Measurements from ENCODE around the gene PAX5.
A peak's percentile ranks its signal among the peaks of the same experiment; 100 is the strongest.
"Not testable (repeated sequence)": the region's sequence is repeated elsewhere in the genome, so short reads cannot be mapped to it uniquely, and the experiment has no call there.

PAX5 gene

DNA sequence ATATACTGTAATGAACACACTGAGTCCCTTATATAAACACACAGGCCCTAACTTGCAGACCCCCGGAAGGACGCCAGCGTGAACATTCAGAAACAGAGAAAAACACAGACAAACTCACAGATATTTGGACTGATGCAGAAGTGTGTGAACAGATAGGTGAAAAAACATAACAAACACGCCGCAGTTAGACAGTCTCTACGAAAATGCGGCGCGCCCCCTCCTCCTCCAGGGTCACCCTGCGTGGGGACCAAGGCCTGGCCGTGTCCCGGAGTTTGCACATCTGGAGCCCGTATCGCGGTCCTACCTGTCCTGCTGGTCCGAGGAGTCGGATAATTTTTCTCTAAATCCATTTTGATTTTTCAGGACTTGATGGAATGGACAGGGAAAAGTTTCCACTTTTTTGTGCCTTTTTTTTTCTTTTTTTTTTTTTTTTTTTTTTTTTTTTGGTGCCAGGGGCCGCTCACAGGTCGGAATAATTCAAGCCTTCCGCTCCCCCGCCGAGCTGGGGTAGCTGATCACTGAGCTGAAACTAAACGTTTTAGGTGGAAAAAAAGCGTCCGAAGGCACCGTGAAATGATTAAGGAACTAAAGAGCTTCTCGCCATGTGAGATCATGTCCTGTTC is at the start of gene PAX5:
Gene PAX5 (minus strand): TSS at position 587 of the 623 bp plus-strand sequence. CDS start 237 bp downstream, at position 350.
- H3K4me1 ChIP-seq (ENCODE audit: insufficient read depth, low read length): peaks cover 15% of the 10 kb centered on the region
- no peak within 1 kb of the TSS for H3K27ac ChIP-seq (ENCODE audit: low read length)
- H3K27me3 ChIP-seq (ENCODE audit: insufficient read depth, low read length): peaks cover 100% of the 10 kb centered on the region
- H3K4me3 ChIP-seq (ENCODE audit: low read length): peak within 1 kb of the TSS; percentile 75
- no peak within 1 kb of the TSS for H3K9ac ChIP-seq (ENCODE audit: low read depth, low read length)
- peaks cover under 1% of the 10 kb centered on the region; the same call in 1 of the 2 replicates for H3K9me3 ChIP-seq (ENCODE audit: insufficient read depth, low read depth, low read length)
- H3K36me3 ChIP-seq (ENCODE audit: insufficient read depth, low read depth, low read length): no peaks in the 10 kb centered on the region

DNA sequence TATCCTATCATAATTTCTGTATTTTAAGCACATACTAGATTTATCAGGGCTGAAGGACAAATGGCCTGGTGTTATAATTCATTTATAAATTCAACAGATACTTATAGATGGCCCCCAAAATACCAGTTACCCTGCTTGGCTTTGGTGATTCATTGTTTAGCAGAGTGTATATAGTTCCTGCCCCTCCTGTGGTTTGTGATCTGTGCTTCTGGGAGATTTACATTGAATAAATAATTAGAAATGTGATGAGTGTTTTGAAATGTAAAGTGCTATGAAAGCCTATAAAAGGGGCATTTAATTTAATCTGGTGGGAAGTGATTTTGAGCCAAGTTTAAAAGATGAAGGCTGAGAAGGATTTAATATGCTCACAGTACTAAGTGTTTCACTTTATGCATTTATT is 49.6 kb upstream of the PAX5 start:
- Histone ChIP-seq H3K36me3 (ENCODE audit: insufficient read depth, low read depth, low read length) (peaks cover 25% of the 10 kb centered on the region), H3K4me1 (ENCODE audit: insufficient read depth, low read length) (no peaks in the 10 kb centered on the region), H3K9me3 (ENCODE audit: insufficient read depth, low read depth, low read length) (0 out of 2 replicates have a peak, but pooled peaks cover 5% of the 10 kb centered on the region), H3K9ac (ENCODE audit: low read depth, low read length) (no peak overlapping the region), H3K27ac (ENCODE audit: low read length) (no peak overlapping the region), H3K4me3 (ENCODE audit: low read length) (no peak overlapping the region), H3K27me3 (ENCODE audit: insufficient read depth, low read length) (peaks cover 8% of the 10 kb centered on the region)

DNA sequence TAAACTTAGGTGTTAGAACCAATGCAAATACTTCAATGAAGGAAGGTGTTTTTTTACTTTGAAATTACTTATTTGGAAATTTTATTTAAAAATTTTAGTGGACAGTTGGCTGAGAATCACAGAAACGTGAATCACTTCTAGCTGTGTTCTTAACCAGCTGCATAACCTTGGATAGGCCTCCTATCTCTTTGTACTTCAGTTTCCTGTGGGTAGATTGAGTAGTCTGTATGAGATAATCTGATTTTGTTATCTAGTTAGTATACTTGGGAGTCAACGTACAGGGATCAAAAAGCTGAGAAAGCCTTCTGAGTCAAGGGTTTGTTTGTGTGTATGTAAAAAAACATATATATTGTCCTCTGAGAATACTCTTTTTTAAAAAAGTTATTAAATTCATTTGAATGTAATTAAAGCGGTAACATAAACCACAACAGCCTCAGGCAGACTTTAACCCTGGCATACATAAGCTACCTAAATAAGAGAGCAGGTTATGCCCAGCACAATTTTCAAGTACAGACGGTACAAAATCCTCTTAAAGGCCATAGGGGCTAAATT is 48.2 kb upstream of the PAX5 start:
- H3K27ac ChIP-seq (ENCODE audit: low read length): no peak overlapping the region
- no peak overlapping the region for H3K4me3 ChIP-seq (ENCODE audit: low read length)
- H3K36me3 ChIP-seq (ENCODE audit: insufficient read depth, low read depth, low read length): peaks cover 12% of the 10 kb centered on the region
- H3K4me1 ChIP-seq (ENCODE audit: insufficient read depth, low read length): no peaks in the 10 kb centered on the region
- H3K9me3 ChIP-seq (ENCODE audit: insufficient read depth, low read depth, low read length): 0 out of 2 replicates have a peak, but pooled peaks cover 5% of the 10 kb centered on the region
- H3K9ac ChIP-seq (ENCODE audit: low read depth, low read length): no peak overlapping the region
- peaks cover 11% of the 10 kb centered on the region for H3K27me3 ChIP-seq (ENCODE audit: insufficient read depth, low read length)

DNA sequence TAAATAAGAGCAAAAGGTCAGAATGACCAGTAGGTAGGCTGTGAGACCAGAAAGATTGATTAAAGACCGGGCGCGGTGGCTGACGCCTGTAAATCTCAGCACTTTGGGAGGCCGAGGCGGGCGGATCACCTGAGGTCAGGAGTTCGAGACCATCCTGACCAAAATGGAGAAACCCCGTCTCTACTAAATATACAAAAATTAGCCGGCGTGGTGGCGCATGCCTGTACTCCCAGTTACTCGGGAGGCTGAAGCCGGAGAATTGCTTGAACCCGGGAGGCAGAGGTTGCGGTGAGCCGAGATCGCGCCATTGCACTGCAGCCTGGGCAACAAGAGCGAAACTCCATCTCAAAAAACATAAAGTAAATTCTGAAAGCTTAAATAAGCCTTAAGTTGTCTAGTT is 47.4 kb upstream of the PAX5 start:
- H3K27ac ChIP-seq (ENCODE audit: low read length); H3K36me3 ChIP-seq (ENCODE audit: insufficient read depth, low read depth, low read length); H3K4me1 ChIP-seq (ENCODE audit: insufficient read depth, low read length); H3K9ac ChIP-seq (ENCODE audit: low read depth, low read length); H3K9me3 ChIP-seq (ENCODE audit: insufficient read depth, low read depth, low read length): not testable (repeated sequence)
- H3K4me3 ChIP-seq (ENCODE audit: low read length): peak overlapping the region; percentile 79; the same call in 1 of the 2 replicates
- peaks cover 11% of the 10 kb centered on the region for H3K27me3 ChIP-seq (ENCODE audit: insufficient read depth, low read length)

DNA sequence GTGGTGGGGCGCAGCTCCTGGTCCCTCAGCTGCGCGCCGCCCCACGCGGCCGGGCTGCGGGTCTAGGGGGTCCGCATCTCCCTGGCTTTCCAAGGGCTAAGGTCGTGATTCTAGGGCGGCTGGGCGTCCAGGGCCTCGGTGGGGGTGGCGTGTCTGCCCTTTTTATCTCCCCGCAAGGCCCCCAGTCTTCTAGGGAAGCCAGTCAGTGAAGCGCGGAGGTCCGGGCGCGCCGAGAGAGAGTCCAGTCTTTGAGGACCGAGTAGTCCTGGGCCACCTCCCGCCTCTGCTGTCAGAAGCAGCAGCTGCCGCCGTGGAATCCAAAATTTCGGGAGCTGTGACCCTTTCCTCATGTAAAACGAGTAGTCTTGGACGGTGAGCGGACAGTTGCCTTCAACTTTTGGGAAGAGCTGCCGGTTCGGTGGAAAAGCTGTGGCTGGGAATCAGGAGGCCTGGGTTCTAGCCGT is 46.1 kb upstream of the PAX5 start:
- not testable (repeated sequence) for H3K4me1 ChIP-seq (ENCODE audit: insufficient read depth, low read length); H3K27ac ChIP-seq (ENCODE audit: low read length); H3K9me3 ChIP-seq (ENCODE audit: insufficient read depth, low read depth, low read length); H3K36me3 ChIP-seq (ENCODE audit: insufficient read depth, low read depth, low read length)
- H3K4me3 ChIP-seq (ENCODE audit: low read length): peak overlapping the region; percentile 79
- peak overlapping the region; percentile 83; the same call in 1 of the 2 replicates for H3K9ac ChIP-seq (ENCODE audit: low read depth, low read length)
- H3K27me3 ChIP-seq (ENCODE audit: insufficient read depth, low read length): peaks cover 11% of the 10 kb centered on the region

DNA sequence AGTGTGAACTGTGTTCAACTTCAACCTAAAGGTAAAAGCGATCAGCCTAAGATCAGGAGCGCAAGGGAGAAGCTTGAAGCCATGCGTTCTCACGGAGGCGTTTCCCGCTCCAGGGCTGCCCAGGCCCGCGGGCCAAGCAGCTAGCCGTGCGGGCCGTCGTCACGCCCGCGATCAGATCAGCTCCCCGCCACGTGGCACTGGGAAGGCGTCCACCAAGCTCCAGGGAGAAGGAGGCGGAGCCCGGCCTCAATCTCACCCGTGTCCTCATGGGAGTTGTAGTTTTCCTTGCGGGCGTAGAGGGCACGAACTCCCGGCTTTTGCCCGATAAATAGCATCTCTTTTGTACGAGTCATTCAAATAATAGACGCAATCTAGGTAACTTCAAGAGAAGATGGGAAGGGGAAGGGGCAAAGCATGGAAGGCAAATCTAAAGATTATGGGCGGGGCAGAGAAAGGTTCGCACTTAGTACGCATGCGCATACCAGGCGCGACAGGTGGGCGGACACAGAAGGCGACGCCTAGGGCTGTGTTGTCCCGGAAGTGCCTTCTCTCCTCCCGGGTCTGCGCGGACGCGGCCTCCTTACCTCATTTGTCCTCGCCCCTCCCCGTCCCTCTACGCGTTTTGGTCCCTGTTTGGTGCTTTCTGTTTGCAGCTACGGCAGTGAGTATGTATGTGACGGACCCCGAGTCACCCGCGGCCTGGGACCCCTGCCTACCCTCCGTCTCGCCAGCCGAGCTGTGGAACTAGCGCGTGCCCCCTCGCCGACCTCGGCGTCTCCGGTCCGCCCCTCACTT is 45.5 kb upstream of the PAX5 start:
- H3K27me3 ChIP-seq (ENCODE audit: insufficient read depth, low read length): peaks cover 11% of the 10 kb centered on the region
- 0 out of 2 replicates have a peak, but pooled peaks cover 5% of the 10 kb centered on the region for H3K9me3 ChIP-seq (ENCODE audit: insufficient read depth, low read depth, low read length)
- no peaks in the 10 kb centered on the region for H3K4me1 ChIP-seq (ENCODE audit: insufficient read depth, low read length)
- H3K27ac ChIP-seq (ENCODE audit: low read length): no peak overlapping the region
- H3K4me3 ChIP-seq (ENCODE audit: low read length): peak overlapping the region; percentile 79
- no peaks in the 10 kb centered on the region for H3K36me3 ChIP-seq (ENCODE audit: insufficient read depth, low read depth, low read length)
- H3K9ac ChIP-seq (ENCODE audit: low read depth, low read length): peak overlapping the region; percentile 83; the same call in 1 of the 2 replicates

DNA sequence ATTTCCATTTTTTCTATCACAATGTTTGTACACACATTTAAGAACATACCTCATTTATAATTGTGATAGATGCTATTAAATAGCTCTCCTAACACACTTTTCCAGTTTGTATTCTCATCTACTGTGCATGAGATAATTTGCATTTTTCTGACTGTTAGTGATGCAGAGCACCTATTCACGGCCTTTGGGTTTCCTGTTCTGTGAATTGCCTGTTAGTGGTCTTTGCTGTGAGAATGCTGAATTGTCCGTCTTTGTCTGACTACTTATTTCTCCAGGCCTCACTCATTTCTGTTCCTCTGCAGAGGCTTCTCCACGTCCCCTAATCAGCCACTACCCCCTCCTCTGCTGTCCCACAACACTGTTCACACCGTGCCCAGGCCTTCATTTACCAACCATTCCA is 40.7 kb upstream of the PAX5 start:
- H3K9me3 ChIP-seq (ENCODE audit: insufficient read depth, low read depth, low read length); H3K27ac ChIP-seq (ENCODE audit: low read length); H3K4me1 ChIP-seq (ENCODE audit: insufficient read depth, low read length); H3K9ac ChIP-seq (ENCODE audit: low read depth, low read length); H3K4me3 ChIP-seq (ENCODE audit: low read length); H3K36me3 ChIP-seq (ENCODE audit: insufficient read depth, low read depth, low read length): not testable (repeated sequence)
- H3K27me3 ChIP-seq (ENCODE audit: insufficient read depth, low read length): peaks cover 11% of the 10 kb centered on the region

DNA sequence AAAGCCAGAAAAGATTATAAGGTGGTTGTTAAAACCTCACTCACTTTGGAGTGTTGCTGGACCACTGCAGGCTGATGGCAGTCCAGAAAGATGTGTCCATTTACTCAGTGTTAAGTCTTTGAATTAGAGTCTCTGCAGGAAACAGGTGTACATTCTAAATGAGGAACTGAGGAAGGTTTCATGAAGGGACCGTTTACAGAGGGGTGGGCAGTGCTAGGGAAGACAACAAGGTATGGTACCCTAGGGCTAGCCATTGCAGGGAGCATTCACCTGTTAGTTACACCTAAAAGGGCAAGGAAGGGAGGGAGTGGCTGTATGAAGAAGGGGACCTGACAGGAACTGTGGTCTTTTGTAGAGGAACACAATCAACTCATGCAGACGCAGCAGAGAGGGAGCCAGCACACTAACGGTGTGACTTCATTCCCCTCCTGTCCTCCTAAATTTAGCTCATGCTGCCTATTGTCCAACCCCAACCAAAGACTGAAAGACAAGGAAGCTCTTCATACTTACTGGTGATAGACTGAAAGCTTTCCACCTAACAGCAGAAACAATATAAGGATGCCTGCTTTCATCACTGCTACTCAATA is 32.2 kb upstream of the PAX5 start:
- H3K4me1 ChIP-seq (ENCODE audit: insufficient read depth, low read length): no peaks in the 10 kb centered on the region
- no peaks in the 10 kb centered on the region for H3K9me3 ChIP-seq (ENCODE audit: insufficient read depth, low read depth, low read length)
- 0 out of 2 replicates have a peak, but pooled peaks cover 6% of the 10 kb centered on the region for H3K27me3 ChIP-seq (ENCODE audit: insufficient read depth, low read length)
- H3K36me3 ChIP-seq (ENCODE audit: insufficient read depth, low read depth, low read length): no peaks in the 10 kb centered on the region
- no peak overlapping the region for H3K4me3 ChIP-seq (ENCODE audit: low read length)
- no peak overlapping the region for H3K27ac ChIP-seq (ENCODE audit: low read length)
- no peak overlapping the region for H3K9ac ChIP-seq (ENCODE audit: low read depth, low read length)

DNA sequence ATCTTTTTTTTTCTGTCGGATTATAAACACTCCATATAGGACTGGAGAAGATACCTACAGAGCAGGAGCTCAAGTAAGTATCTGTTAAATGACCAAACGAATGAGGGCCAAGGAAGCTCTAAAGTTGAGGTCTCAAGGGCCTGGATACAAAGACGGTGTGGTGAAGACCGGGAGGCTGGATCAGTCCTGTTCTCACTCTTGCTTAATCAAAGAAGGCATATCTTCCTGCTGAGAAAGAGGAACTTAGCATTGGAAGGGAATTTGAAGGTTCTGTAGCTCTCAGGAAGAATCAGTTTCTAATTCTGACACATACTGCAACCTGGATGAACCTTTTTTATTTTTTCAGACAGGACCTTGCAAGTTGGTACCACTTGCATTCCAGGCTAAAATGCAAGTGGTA is 28.3 kb upstream of the PAX5 start:
- H3K4me3 ChIP-seq (ENCODE audit: low read length): no peak overlapping the region
- no peaks in the 10 kb centered on the region for H3K4me1 ChIP-seq (ENCODE audit: insufficient read depth, low read length)
- H3K27ac ChIP-seq (ENCODE audit: low read length): no peak overlapping the region
- H3K27me3 ChIP-seq (ENCODE audit: insufficient read depth, low read length): 0 out of 2 replicates have a peak, but pooled peaks cover 6% of the 10 kb centered on the region
- H3K9ac ChIP-seq (ENCODE audit: low read depth, low read length): no peak overlapping the region
- no peaks in the 10 kb centered on the region for H3K36me3 ChIP-seq (ENCODE audit: insufficient read depth, low read depth, low read length)
- H3K9me3 ChIP-seq (ENCODE audit: insufficient read depth, low read depth, low read length): no peaks in the 10 kb centered on the region

DNA sequence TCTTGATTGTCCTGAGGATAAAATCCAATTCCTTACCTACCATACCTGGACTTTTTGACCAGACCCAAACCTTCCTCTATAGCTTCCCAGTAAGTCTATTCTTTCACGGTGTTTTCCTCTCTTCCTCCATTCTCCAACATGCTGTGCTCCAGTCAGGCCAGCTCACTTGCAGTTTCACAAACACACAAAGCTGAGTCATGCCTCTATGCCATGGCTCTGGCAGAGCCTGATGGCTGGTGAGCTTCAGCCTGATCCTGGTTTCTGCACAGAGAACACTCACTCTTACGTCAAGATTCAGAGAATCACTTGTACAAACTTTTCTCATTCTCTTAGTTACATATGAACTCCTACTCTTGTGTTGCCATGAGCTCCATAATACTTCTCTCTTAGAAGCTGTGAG is 27.7 kb upstream of the PAX5 start:
- Histone ChIP-seq H3K27me3 (ENCODE audit: insufficient read depth, low read length) (0 out of 2 replicates have a peak, but pooled peaks cover 6% of the 10 kb centered on the region), H3K9me3 (ENCODE audit: insufficient read depth, low read depth, low read length) (no peaks in the 10 kb centered on the region), H3K36me3 (ENCODE audit: insufficient read depth, low read depth, low read length) (no peaks in the 10 kb centered on the region), H3K4me3 (ENCODE audit: low read length) (no peak overlapping the region), H3K4me1 (ENCODE audit: insufficient read depth, low read length) (no peaks in the 10 kb centered on the region), H3K9ac (ENCODE audit: low read depth, low read length) (no peak overlapping the region), H3K27ac (ENCODE audit: low read length) (no peak overlapping the region)

DNA sequence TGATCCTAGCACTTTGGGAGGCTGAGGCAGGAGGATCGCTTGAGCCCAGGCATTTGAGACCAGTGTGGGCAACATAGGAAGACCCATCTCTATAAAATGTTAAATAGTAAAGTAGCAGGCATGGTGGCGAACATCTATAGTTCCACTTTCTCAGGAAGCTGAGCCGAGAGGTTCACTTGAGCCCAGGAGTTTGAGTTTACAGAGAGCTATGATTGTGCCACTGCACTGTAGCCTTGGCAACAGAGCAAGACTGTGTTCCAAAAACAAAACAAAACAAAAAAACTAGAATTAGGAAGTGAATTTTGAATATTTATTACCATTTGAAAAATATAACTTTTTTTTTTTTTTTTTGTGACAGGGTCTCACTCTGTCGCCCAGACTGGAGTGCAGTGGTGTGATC is 26.8 kb upstream of the PAX5 start:
- 0 out of 2 replicates have a peak, but pooled peaks cover 6% of the 10 kb centered on the region for H3K27me3 ChIP-seq (ENCODE audit: insufficient read depth, low read length)
- no peaks in the 10 kb centered on the region for H3K36me3 ChIP-seq (ENCODE audit: insufficient read depth, low read depth, low read length)
- H3K9ac ChIP-seq (ENCODE audit: low read depth, low read length): no peak overlapping the region
- H3K27ac ChIP-seq (ENCODE audit: low read length): no peak overlapping the region
- no peaks in the 10 kb centered on the region for H3K4me1 ChIP-seq (ENCODE audit: insufficient read depth, low read length)
- H3K9me3 ChIP-seq (ENCODE audit: insufficient read depth, low read depth, low read length): no peaks in the 10 kb centered on the region
- H3K4me3 ChIP-seq (ENCODE audit: low read length): no peak overlapping the region
